HepG2 (cell line): ENCODE results near the gene ZNF500. TPM values are rescaled to one million over a fixed set of nuclear protein-coding genes. Genes with fewer than 3 reads are reported as not detected.

Experiments
- ATAD3A ChIP-seq: sonication (generic); formaldehyde crosslinking; IDR thresholded peaks from 2 replicates; pipeline ENCODE4 v1.4.0; 2020; ENCODE audit warnings: missing genetic modification reagents
- EHMT2 ChIP-seq: fragments of 200-600 bp; sonication (generic); IDR thresholded peaks from 2 replicates; pipeline ENCODE4 v1.7.0; 2017; ENCODE audit warnings: antibody characterized with exemption, low read depth, low read length, borderline replicate concordance
- PPARG ChIP-seq: conservative IDR thresholded peaks from 2 replicates; pipeline ENCODE4 v1.6.1; 2016; ENCODE audit warnings: missing biosample characterization, missing genetic modification reagents
- SRSF1 ChIP-seq: fragments of 200-400 bp; formaldehyde crosslinking; optimal IDR thresholded peaks from 2 replicates; pipeline ENCODE3; 2017; ENCODE audit warnings: mild to moderate bottlenecking, low read depth, low read length, moderate library complexity
- TGIF2 ChIP-seq: IDR thresholded peaks from 2 replicates; pipeline ENCODE4 v1.6.1; 2016; ENCODE audit warnings: control low read depth, missing compliant biosample characterization
- ZBTB21 ChIP-seq: sonication (generic); formaldehyde crosslinking; IDR thresholded peaks from 2 replicates; pipeline ENCODE4 v1.4.0; 2020; ENCODE audit warnings: missing genetic modification reagents
- ZBTB7B ChIP-seq: sonication (generic); formaldehyde crosslinking; IDR thresholded peaks from 2 replicates; pipeline ENCODE4 v1.4.0; 2020; ENCODE audit warnings: missing genetic modification reagents
- ZFP62 ChIP-seq: sonication (generic); formaldehyde crosslinking; IDR thresholded peaks from 2 replicates; pipeline ENCODE4 v1.4.0; 2020; ENCODE audit warnings: missing genetic modification reagents
- ZNF264 ChIP-seq: sonication (generic); formaldehyde crosslinking; IDR thresholded peaks from 2 replicates; pipeline ENCODE4 v1.4.0; 2020; ENCODE audit warnings: missing genetic modification reagents
- ZNF441 ChIP-seq: sonication (generic); formaldehyde crosslinking; IDR thresholded peaks from 2 replicates; pipeline ENCODE4 v1.7.0; 2021; ENCODE audit warnings: missing genetic modification reagents, borderline replicate concordance
- ZNF564 ChIP-seq: sonication (generic); formaldehyde crosslinking; IDR thresholded peaks from 2 replicates; pipeline ENCODE4 v1.8.1; 2023; ENCODE audit warnings: mild to moderate bottlenecking, missing genetic modification reagents
- polyA plus RNA-seq, 8 experiments: library from polyadenylated mRNA; depleted of rRNA in 3 of 8; stranded (reverse) in 7 of 8; unstranded in 1 of 8; fragments of >200 nt; fragmentation: Illumina TruSeq in 4 of 8; extraction: Trizol in 4 of 8; gene quantifications; 2 replicates each; pipeline versions ENCODE4 v1.2.1 to v1.2.3, GENCODE V29; 2011 to 2016; ENCODE audit warnings: low read depth in 4 of 8, missing spikeins in 1 of 8, mixed read lengths in 1 of 8; ENCODE audit not compliant: insufficient read depth in 1 of 8
- total RNA-seq, 5 experiments: library from RNA; depleted of rRNA; stranded (reverse); fragments of >200 nt; fragmentation: Illumina TruSeq; extraction: Trizol; gene quantifications; 2 replicates each; pipeline ENCODE4 v1.2.3, GENCODE V29; 2016; ENCODE audit warnings: low read depth in 1 of 5
- TF ChIP-seq, protein P1 (sequence below): sonication (generic); formaldehyde crosslinking; IDR thresholded peaks from 2 replicates; pipeline ENCODE4 v1.4.0; 2020; ENCODE audit warnings: missing genetic modification reagents
- TF ChIP-seq, protein P2 (sequence below): sonication (generic); formaldehyde crosslinking; conservative IDR thresholded peaks from 2 replicates; pipeline ENCODE4 v1.8.0; 2022; ENCODE audit warnings: mild to moderate bottlenecking, moderate library complexity, missing genetic modification reagents
- TF ChIP-seq, protein P3 (sequence below): sonication (generic); formaldehyde crosslinking; IDR thresholded peaks from 2 replicates; pipeline ENCODE4 v1.4.0; 2020; ENCODE audit warnings: missing genetic modification reagents
- TF ChIP-seq, protein P4 (sequence below): sonication (generic); formaldehyde crosslinking; IDR thresholded peaks from 2 replicates; pipeline ENCODE4 v1.4.0; 2020; ENCODE audit warnings: mild to moderate bottlenecking, missing genetic modification reagents, borderline replicate concordance
- TF ChIP-seq, protein P5 (sequence below): sonication (generic); formaldehyde crosslinking; IDR thresholded peaks from 2 replicates; pipeline ENCODE4 v1.8.1; 2023; ENCODE audit warnings: mild to moderate bottlenecking, missing genetic modification reagents, borderline replicate concordance

The ZNF500 gene
- total and polyA plus RNA-seq, 2 of the 13 experiments (the other 11 are each of a cell fraction or from before 2014, with no cell fraction given): 6.1 to 12.2 TPM

DNA sequence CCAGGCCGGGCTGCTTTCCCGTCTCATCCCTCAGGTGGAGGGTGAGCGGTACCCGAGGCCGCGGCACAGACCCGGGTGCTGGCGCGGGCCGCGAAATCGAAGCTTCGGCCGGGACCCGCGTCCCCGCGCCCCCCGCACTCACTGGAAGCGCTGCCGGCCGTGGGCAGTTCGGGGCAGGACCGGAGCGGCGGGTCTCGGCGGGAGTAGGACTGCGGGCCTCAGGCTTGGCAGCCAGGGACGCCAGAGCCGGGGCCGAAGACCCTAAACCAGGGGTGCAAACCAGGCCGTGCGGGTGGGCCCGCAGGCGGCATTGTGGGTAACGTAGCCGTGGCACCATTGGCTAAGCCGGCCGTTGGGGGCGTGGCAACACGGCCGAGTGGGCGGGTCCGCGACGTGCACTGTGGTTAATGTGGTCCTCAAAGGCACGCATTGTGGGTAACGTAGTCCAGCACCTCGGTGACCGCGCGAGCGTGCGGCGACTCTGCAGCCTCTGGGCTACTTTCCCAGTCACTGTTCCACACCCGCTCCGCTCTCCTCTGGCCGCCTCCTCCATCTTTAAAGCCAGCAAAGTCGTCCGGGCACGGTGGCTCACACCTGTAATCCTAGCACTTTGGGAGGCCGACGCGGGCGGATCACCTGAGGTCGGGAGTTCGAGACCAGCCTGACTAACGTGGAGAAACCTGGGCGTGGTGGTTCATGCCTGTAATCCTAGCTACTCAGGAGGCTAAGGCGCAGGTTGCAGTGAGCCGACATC is at the start of gene ZNF500 (continued):
- TF ChIP-seq, protein P1, sequence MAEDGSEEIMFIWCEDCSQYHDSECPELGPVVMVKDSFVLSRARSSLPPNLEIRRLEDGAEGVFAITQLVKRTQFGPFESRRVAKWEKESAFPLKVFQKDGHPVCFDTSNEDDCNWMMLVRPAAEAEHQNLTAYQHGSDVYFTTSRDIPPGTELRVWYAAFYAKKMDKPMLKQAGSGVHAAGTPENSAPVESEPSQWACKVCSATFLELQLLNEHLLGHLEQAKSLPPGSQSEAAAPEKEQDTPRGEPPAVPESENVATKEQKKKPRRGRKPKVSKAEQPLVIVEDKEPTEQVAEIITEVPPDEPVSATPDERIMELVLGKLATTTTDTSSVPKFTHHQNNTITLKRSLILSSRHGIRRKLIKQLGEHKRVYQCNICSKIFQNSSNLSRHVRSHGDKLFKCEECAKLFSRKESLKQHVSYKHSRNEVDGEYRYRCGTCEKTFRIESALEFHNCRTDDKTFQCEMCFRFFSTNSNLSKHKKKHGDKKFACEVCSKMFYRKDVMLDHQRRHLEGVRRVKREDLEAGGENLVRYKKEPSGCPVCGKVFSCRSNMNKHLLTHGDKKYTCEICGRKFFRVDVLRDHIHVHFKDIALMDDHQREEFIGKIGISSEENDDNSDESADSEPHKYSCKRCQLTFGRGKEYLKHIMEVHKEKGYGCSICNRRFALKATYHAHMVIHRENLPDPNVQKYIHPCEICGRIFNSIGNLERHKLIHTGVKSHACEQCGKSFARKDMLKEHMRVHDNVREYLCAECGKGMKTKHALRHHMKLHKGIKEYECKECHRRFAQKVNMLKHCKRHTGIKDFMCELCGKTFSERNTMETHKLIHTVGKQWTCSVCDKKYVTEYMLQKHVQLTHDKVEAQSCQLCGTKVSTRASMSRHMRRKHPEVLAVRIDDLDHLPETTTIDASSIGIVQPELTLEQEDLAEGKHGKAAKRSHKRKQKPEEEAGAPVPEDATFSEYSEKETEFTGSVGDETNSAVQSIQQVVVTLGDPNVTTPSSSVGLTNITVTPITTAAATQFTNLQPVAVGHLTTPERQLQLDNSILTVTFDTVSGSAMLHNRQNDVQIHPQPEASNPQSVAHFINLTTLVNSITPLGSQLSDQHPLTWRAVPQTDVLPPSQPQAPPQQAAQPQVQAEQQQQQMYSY: 0 out of 2 replicates have a peak, but pooled peaks have one; percentile 5
- TF ChIP-seq ZNF264 (CRISPR knock-in tag) (no peak), ZBTB21 (no peak), ZNF441 (peak; percentile 96), ZNF564 (CRISPR knock-in tag) (peak; percentile 60; the same call in 1 of the 2 replicates), ZBTB7B (CRISPR knock-in tag) (peak; percentile 95), ATAD3A (CRISPR knock-in tag) (no peak; the same call in 1 of the 2 replicates), TGIF2 (CRISPR knock-in tag) (peak; percentile 60; the same call in 1 of the 2 replicates), SRSF1 (no peak), ZFP62 (no peak), PPARG (CRISPR knock-in tag) (0 out of 2 replicates have a peak, but pooled peaks have one; percentile 19), EHMT2 (no peak)
- TF ChIP-seq, protein P2, sequence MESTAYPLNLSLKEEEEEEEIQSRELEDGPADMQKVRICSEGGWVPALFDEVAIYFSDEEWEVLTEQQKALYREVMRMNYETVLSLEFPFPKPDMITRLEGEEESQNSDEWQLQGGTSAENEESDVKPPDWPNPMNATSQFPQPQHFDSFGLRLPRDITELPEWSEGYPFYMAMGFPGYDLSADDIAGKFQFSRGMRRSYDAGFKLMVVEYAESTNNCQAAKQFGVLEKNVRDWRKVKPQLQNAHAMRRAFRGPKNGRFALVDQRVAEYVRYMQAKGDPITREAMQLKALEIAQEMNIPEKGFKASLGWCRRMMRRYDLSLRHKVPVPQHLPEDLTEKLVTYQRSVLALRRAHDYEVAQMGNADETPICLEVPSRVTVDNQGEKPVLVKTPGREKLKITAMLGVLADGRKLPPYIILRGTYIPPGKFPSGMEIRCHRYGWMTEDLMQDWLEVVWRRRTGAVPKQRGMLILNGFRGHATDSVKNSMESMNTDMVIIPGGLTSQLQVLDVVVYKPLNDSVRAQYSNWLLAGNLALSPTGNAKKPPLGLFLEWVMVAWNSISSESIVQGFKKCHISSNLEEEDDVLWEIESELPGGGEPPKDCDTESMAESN (CRISPR knock-in tag): peak; percentile 90
- TF ChIP-seq, protein P3, sequence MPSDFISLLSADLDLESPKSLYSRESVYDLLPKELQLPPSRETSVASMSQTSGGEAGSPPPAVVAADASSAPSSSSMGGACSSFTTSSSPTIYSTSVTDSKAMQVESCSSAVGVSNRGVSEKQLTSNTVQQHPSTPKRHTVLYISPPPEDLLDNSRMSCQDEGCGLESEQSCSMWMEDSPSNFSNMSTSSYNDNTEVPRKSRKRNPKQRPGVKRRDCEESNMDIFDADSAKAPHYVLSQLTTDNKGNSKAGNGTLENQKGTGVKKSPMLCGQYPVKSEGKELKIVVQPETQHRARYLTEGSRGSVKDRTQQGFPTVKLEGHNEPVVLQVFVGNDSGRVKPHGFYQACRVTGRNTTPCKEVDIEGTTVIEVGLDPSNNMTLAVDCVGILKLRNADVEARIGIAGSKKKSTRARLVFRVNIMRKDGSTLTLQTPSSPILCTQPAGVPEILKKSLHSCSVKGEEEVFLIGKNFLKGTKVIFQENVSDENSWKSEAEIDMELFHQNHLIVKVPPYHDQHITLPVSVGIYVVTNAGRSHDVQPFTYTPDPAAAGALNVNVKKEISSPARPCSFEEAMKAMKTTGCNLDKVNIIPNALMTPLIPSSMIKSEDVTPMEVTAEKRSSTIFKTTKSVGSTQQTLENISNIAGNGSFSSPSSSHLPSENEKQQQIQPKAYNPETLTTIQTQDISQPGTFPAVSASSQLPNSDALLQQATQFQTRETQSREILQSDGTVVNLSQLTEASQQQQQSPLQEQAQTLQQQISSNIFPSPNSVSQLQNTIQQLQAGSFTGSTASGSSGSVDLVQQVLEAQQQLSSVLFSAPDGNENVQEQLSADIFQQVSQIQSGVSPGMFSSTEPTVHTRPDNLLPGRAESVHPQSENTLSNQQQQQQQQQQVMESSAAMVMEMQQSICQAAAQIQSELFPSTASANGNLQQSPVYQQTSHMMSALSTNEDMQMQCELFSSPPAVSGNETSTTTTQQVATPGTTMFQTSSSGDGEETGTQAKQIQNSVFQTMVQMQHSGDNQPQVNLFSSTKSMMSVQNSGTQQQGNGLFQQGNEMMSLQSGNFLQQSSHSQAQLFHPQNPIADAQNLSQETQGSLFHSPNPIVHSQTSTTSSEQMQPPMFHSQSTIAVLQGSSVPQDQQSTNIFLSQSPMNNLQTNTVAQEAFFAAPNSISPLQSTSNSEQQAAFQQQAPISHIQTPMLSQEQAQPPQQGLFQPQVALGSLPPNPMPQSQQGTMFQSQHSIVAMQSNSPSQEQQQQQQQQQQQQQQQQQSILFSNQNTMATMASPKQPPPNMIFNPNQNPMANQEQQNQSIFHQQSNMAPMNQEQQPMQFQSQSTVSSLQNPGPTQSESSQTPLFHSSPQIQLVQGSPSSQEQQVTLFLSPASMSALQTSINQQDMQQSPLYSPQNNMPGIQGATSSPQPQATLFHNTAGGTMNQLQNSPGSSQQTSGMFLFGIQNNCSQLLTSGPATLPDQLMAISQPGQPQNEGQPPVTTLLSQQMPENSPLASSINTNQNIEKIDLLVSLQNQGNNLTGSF (CRISPR knock-in tag): no peak
- TF ChIP-seq, protein P4, sequence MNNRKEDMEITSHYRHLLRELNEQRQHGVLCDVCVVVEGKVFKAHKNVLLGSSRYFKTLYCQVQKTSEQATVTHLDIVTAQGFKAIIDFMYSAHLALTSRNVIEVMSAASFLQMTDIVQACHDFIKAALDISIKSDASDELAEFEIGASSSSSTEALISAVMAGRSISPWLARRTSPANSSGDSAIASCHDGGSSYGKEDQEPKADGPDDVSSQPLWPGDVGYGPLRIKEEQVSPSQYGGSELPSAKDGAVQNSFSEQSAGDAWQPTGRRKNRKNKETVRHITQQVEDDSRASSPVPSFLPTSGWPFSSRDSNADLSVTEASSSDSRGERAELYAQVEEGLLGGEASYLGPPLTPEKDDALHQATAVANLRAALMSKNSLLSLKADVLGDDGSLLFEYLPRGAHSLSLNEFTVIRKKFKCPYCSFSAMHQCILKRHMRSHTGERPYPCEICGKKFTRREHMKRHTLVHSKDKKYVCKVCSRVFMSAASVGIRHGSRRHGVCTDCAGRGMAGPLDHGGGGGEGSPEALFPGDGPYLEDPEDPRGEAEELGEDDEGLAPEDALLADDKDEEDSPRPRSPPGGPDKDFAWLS (CRISPR knock-in tag): 0 out of 2 replicates have a peak, but pooled peaks have one; percentile 47
- TF ChIP-seq, protein P5, sequence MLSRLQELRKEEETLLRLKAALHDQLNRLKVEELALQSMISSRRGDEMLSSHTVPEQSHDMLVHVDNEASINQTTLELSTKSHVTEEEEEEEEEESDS: no peak
